HG03175 (cell line): ENCODE results near the gene PTPRM.

Source experiments
- ATAC-seq: cut with Tn5 transposase; IDR thresholded peaks from one replicate; pipeline ENCODE4 v1.9.1; 2021; ENCODE audit warnings: mild to moderate bottlenecking, moderate library complexity; ENCODE audit not compliant: unreplicated experiment

PTPRM gene

DNA sequence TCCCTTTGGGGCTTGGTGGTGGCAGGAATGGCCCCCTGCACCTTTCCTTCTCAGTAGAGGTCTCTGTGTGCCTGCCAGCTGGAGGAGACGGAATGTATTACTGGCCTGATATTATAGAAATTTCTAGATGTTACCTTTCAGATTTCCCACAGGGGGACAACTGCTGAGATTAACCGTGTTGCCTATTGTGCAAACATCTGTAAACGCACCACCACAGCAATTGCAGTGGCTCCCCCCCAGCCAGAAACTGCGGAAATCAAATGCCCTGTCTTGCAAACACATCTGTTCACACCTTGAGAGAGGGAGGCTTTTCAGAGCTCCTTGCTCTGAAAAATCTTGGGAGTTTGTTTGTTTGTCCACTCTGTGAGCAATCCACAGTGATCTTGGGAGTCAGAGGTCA, 772.1 kb downstream of the PTPRM start:
- ATAC-seq = no peak

DNA sequence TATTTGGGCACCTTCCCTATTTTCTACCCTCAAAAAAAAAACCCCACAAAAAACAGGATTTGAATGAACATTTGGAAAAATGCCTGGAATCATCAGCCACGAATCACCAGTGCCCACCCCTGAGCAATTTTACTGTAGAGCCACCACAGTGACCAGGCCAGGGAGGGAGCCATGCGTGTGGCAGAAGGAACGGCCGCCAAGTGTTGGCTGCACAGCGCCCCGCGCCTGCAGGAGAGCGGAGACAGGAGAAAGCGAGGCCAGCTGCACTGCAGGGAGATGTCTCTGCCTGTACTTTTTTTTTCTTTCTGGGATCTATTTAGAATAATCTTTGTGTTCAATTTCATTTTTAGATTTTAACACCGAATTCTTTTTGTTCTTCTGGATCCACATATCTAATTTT, 772.8 kb downstream of the PTPRM start:
- no peak for ATAC-seq

DNA sequence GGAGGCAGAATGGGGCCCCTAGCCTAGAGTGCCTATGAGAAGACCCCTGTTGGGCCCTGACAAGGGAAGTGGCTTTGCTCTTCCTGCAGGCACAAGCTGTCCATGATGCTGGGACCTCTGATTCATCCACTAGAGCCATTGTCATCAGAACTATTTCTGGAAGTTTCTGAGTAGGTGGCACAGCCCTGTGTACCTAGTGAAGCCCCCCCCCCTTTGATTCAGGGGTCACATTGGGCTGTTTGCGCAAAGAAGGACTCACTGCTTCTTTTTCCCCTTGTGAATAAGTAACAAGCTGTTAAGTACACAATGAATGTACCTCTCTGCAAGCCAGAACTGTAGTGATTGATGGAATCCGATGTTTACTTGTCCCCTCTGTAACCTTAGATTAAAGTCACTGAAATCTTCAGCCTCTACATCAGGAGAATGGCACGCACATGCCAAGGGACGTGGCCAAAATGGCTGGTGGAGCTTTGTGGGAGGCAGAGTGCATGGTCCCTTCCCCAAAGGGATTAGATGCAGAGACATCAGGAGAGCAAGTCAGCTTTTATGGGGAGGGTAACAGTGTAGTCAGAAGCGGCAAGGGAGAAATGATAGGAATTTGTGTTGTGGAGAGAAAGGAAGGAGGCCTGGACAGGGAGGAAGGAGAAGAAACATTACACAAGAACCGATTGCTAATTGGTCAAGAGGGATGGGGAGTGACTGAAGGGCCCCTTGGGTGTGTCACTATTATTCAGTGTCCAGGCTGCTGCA, 774.5 kb downstream of the PTPRM start:
- ATAC-seq = no peak

DNA sequence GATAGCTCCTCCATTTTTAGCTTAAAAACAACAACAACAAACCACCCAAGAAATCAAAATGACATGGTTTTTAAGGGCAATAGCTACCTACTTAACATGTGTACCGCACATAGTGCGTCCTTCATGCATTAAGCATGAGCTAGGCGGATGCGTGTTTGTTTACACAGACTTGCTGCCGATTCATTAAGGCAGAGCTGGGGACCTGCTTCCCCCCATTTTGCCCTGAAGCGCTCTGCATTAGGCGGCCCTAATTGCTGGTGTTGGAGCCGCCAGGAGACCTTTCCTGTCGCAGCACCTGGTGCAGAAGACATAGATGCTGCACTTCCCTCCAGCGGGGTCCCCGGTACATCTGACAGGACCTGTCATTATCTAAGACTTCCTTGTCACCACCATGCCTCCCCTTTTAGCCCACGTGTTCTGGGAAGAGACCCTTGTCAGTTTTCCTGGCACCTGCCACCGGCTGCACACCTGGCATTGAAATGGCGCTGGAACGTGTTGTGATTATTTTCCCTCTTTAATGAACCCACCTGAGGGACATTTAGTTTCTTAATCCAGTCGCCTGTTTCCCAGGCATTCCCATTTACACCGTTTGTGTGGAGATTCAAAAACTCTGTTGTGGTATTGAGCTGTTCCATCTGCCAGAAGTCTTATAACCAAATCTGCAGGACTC, 781.1 kb downstream of the PTPRM start:
- no peak for ATAC-seq

DNA sequence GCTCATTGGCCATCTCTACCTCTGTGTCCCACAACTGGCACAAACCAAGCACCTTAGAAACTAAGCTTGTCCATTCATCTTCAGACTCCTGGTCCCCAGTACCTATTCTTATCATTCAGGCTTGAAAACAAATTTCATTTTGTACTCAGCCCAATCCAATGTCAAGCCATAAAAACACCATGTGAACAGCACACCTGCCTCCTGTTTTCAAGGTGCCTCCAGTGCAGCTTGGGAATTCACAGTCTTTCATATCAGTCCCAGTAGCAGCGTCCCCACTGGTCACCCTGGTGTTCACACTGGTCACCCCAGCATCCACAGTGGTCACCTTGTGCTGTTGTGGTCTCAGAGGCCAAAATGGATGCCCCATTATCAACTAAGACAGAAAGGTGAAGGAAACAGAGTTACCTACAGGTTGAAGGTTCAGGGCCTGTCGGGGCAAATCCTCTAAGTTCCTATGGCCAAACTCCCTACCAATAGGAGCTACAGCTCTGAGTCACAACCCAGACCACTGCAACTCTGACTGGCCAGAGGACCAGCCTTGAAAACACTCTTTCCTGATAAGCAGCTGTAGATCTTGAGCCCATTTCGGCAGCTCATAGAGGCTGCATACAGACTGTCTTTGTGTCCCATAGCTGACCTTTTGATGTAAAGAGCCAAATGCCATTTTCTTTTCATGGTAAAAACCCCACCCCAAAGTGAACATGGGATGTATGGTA, 782.6 kb downstream of the PTPRM start:
- no peak for ATAC-seq

DNA sequence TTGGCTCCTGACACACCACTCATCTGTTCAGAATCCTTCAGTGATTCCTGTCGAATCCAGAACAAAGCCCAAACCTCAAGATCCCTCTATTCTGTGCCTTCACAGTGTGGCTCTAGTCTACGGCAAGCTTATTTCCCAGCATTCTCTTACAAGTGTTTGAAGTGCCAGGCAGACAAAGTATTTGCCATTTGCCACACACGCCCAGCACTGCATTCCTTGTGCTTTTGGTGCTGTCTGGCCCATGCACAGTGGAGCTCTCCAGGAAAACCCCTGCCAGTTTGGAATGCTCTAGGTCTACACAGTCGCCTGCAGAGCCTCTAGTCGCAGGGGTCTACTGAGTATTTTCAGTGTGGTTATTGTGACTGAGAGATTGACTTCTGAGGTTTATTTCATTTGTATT, 783.5 kb downstream of the PTPRM start:
- ATAC-seq = no peak

DNA sequence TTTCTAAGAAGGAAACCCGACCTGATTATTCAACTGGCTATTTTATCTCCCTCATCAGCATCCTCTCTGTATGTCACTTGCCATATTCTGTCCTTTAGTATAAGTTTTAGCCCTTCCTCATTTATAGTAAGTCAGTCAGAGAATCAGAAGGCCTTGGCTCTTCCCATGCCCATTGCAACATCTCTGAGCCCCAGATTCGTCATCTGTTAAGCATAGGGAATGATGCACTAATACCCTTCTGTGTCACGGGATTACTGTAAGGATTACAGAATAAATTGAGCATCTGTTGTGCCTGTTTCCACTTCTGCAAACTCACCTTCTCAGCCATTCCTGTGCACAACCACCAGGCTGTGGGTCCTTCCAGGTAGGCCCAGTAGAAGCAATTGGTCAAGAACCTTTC, 784.0 kb downstream of the PTPRM start:
- no peak for ATAC-seq

DNA sequence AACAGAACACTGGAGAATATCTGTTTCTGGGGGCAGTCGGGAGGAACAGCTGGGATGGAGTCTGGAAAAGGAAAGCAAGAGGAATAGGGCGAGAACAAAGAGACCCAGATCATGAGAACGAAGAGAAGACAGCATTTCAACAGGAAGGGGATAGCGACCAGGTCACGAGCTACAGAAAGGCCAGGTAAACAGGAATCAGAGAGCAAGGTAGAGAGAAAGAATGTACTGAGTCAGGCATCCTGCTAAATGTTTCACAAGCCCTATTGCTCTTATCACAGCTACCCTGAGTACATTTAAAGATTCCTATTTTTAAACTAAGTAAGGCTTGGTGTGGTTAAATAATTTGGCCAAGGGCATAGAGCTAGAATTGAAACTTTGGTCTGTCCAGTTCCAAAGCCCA, 787.2 kb downstream of the PTPRM start:
- no peak for ATAC-seq

DNA sequence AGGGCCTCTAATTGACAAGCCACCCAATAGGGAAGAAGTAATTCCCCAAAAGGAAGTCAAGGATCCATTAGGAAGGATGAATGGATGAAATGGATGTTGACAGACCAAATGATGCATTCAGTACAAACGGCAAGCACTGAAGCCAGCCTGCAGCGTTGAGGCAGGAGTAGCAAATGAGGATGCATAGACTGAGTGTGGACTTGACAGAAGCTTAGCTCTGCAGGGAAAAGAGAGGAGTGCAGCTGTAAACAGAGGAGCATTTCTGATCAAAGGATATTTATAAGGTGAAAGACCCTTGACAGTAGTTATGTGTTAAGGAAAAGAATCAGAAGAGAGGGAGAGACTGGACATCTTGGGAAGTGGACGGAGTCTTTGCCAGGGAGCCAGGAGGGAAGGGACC, 788.9 kb downstream of the PTPRM start:
- ATAC-seq = no peak

DNA sequence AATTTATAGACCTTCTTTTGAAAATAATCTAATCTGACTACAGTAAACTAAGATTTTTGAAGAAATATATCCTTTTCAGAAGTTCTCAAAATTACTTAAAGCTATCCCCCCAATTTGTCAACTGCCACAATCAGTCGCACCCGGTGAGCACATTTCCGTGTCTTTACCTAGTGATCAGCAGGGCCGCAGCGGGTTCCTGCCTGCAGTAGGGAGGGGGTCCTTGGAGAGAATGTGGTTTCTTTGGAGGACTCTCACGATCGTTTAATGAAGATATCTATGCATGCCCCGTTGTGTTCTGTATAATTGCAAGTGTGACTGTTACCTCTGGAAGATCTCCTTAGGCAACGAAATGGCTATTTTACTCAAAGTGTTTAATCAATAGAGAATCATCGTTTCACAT, 790.2 kb downstream of the PTPRM start:
- ATAC-seq = no peak

DNA sequence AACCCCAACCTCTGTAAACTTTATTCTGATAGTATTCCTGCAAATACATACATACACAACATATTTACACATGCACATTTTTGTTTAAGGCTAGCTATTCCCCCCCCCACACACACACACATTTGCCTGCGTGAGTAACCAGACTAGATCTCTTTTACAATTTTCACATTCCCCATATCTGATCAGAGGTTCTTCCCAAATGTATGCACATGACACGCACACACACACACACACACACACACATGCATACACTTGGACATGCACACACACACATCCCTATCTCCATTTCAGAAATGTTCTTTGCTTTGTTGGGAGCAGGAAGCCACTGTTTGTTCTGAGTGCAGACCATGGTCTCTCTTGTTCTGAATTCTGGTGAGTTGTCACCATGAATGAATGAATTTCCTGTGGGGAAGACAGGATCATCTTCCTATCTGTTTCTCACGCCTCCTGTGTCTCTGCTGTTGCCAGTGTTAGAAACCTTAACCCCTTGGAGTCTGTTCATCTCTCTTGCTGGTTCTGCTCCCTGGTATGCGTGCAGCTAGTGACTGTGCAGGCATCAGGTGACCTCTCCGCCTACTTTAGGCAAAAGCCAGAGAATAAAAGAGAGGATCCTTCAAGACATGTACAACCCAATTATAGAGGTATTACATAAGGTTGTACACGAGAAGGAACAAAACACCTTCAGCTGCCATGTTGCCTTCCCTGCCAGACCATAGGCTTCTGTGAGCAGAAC, 791.1 kb downstream of the PTPRM start:
- ATAC-seq = no peak

DNA sequence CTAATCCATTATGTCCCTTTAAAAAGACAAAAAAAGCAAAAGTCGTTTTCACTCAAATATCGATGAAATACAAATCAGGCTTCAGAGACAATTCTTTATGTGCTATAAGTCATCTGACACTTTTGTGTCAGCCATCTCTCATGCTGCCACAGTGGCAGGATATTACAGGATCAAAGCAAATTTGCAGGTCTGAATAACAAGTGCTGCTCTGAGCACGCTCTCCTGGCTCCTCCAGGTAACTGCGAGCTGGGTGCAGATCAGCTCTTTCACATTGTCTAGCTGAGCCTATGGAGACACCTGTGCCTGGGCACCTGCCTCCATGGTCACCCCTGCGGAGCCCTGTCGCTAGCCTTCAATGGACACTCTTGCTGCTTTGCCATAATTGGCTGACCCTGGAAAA, 792.0 kb downstream of the PTPRM start:
- ATAC-seq = no peak

DNA sequence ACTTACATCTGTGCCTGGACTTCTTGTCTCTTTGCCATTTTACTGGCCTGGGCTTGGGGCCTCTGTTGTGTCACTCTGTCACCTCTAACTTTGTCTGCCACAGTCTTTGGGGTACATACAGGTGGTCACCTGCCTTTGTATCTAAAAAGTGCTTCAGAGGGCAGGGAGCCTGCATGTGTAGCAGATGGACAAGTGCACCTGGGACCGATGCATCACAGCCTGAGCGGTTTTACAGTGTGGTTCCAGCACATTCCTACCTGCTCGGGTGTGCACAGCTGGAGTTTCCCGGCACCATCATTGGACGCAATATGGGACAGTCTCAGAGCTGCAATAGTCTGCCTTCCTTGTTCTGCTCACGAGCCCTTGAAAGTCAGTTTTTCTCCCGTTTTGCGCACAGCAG, 792.4 kb downstream of the PTPRM start:
- ATAC-seq = no peak

DNA sequence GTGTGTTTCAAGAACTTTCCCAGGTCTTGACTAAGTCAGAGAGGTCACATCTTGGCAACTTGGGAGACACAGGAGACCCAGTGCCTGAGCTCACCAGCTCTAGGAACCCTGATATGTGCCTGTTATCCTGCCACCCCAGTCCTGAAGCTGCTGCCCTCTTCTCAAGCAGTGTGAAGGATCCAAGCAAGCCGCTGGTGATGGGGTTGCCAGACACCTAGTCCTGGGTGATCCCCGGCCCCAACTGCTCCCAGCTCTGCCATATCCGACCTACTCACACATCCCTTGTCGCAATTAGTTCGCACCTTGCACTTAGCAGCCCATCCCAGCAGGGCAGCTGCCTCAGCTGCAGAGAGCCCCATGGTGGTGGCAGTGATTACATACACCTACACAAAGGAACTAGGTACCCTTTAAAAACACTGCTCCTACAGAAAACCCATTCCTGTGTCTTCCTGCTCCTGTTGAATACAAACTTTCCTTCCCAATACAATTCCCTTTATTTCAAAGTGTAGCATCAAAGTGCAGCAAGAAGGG, 794.9 kb downstream of the PTPRM start:
- no peak for ATAC-seq

DNA sequence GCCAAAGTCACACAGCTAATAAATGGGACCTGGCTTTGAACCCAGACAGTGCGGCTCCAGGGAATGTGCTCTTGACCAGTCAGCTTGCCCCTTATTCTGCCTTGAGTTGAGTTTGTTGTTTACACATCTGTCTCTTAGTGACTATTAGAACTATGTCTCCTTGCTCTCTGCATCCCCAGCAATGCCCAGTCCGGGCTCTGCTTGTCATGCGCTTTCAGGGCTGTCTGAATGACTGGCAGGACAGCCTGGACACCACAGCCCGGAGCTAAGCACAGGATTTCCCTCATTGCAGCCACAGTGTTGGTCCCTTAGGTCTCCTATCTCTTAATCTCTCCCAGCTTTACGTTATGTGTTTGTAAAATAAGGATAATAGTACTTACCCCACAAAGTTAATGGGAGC, 795.7 kb downstream of the PTPRM start:
- no peak for ATAC-seq

DNA sequence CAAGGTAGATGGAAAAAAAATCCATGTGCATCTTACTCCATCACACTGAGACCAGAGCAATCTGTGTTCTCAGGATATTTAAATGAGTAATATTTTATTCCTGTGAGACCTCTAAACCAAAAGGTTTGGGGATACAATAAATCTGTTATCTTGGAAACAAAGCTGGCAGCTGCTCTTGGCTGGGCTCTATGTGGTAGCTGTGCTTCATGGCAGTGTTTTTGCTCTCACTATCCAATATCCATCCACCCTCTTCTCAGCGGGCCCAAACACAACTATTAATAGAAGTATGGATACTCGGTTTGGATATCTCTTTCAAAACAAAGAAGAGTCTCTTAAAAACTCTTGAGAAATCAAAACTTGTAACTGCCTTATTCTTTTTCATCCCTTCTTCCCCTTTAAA, 797.3 kb downstream of the PTPRM start:
- ATAC-seq = no peak

DNA sequence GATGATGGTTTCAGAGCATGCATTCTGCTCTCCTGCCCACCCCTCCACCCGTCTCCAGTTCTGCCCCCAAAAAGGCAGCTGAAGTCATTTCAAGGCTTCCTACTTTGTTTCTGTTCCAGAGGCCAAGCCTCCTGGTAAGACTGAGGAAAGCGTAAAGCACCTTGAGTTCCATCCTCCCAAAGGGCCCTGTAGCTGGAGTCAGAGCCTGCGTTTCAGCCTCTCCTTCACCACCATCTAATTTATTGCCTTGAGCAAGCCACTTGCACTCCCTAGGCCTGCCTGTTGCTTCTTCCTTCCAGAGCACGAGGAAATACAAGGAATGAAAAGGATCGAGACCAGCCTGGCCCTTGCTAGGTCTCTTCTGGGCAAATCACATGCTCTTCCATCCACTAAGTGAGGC, 797.9 kb downstream of the PTPRM start:
- ATAC-seq = no peak

DNA sequence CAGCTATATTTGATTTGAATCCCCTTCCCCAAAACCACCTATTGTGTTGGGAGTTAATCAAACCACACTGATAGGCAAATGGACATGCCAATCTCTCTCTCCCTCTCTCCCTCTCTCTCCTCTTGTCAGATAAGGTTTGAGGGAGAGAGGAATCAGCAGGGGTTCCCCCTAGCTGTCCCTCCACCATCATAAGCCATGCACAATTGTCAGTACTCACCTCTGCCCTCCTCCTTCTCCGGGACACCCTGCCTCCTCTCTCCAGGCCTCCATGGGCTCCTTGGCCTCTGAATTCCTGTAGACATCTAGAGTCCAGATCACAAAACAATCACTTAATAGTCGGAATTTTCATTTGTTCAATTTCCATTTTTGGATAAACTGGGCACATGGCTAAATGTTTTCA, 798.4 kb downstream of the PTPRM start:
- no peak for ATAC-seq

DNA sequence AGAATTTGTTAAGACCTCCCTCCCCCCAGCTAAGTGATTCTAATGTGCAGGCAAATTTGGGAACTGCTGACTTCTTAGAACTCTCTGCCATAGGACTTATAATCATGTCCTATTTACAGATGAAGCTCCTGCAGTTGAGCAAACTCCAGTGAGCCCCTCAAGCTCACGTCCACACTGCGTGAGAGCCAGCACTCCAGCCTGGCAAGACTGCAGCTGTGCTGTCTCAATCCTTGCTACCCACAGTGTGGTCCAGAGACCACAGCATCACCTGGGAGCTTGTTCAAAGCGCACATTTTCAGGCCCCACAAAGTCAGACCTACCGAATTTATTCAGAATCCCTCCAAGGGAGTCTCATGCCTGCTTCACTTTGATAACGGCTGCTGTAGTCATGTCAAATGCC, 799.0 kb downstream of the PTPRM start:
- no peak for ATAC-seq

DNA sequence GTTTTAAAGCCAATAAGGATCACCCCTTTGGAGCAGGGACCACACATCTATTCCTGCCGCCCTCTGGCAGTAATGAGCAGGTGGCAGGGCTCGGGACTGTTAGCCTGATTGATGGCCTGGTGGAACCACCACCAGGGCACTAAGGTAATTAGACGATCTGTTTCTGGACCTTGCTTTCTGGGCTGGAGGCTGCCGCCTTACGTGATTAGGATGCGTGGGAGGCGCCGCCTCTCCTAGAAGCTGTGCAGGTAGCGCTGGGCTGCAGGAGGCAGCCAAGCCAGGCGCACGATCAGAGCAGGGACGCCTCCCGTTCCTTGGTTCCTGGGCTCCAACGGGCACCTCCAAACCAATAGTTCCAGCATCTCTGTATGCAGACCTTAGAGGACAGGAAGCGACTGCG, 799.5 kb downstream of the PTPRM start:
- ATAC-seq = no peak
